ENCODE measurements around the gene ARRB1. TPM values are rescaled to one million over a fixed set of nuclear protein-coding genes. Genes with fewer than 3 reads are reported as not detected.
"Not testable (repeated sequence)": the region's sequence is repeated elsewhere in the genome, so short reads cannot be mapped to it uniquely, and the experiment has no call there.

Gene ARRB1
- total RNA-seq, 1 donor = 33.2 TPM

- DNase-seq (ENCODE audit: low read depth) = peak; percentile 59
- no peak overlapping the region for H3K4me3 ChIP-seq (ENCODE audit: low read depth, low read length)
- TF ChIP-seq, protein P1, sequence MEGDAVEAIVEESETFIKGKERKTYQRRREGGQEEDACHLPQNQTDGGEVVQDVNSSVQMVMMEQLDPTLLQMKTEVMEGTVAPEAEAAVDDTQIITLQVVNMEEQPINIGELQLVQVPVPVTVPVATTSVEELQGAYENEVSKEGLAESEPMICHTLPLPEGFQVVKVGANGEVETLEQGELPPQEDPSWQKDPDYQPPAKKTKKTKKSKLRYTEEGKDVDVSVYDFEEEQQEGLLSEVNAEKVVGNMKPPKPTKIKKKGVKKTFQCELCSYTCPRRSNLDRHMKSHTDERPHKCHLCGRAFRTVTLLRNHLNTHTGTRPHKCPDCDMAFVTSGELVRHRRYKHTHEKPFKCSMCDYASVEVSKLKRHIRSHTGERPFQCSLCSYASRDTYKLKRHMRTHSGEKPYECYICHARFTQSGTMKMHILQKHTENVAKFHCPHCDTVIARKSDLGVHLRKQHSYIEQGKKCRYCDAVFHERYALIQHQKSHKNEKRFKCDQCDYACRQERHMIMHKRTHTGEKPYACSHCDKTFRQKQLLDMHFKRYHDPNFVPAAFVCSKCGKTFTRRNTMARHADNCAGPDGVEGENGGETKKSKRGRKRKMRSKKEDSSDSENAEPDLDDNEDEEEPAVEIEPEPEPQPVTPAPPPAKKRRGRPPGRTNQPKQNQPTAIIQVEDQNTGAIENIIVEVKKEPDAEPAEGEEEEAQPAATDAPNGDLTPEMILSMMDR (IDR thresholded peaks at IDR 0.05; ENCODE audit: insufficient read depth, low read depth, low read length) = no peak
These were observed 20.8 kb upstream of the ARRB1 start for GRCh38 chr11:75371949-75372876.

DNA sequence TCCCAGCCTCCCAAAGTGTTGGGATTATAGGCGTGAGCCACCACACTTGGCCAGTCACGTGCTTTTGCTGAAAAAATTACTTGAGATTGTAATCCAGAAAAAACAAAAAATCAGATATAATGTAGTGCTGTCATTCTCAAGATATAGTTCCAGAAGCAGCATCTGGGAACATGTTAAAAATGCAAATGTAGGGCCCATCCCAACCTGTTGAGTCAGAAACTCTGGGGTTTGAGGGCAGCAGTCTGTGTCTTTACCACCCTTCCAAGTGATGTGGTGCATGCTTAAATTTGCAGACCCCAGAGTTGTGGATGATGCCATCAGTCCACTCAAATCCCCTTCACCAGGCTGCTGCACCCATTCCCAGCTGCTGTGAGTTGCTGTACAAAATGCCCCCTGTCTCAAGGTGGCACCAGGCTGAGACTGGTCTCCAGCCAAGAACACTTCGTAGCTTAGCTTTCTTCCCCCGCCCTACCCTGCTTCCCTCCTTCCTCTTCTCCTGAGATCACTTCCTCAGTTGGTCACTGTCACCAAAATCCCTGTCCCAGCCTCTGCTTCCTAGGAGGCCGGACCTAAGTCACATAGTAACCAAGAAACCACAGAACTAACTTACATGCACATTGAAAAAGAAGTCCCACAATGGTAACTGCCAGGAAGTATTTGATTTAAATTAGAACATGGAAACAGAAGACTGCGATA, 18.2 kb upstream of the ARRB1 start:
- TF ChIP-seq, protein P1 (IDR thresholded peaks at IDR 0.05; ENCODE audit: insufficient read depth, low read depth, low read length) = no peak
- H3K4me3 ChIP-seq (ENCODE audit: low read depth, low read length) = no peak overlapping the region
- DNase-seq (ENCODE audit: low read depth) = no peak

DNA sequence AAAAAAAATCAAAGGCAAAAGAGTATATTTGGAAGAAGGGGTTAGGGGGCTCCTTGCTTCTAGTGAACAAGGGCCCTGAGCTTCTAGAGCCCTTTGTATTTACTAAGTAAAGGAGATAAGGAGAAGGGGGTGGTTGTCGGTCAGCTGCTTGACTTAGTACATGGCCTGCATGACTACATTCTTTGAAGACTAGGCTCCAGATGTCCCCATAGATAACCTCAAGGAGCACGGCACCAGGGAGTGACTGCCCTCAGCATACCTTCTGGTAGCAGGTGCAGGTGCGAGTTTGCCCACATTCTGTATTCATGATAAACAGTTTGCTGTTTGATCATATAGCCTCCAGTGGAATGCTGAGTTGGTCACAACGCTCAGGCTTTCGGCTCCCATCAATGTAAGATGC, 15.4 kb upstream of the ARRB1 start:
- not testable (repeated sequence) for H3K4me3 ChIP-seq (ENCODE audit: low read depth, low read length); DNase-seq (ENCODE audit: low read depth)

GRCh38 chr11:75365711-75366181, 14.3 kb upstream of the ARRB1 start:
- no peak overlapping the region for H3K4me3 ChIP-seq (ENCODE audit: low read depth, low read length)
- TF ChIP-seq, protein P1 (IDR thresholded peaks at IDR 0.05; ENCODE audit: insufficient read depth, low read depth, low read length) = no peak
- peak; percentile 65 for DNase-seq (ENCODE audit: low read depth)

GRCh38 chr11:75362285-75362684, 10.8 kb upstream of the ARRB1 start:
- not testable (repeated sequence) for DNase-seq (ENCODE audit: low read depth); H3K4me3 ChIP-seq (ENCODE audit: low read depth, low read length)

GRCh38 chr11:75356613-75357012, 5.2 kb upstream of the ARRB1 start:
- TF ChIP-seq, protein P1 (IDR thresholded peaks at IDR 0.05; ENCODE audit: insufficient read depth, low read depth, low read length) = no peak
- DNase-seq (ENCODE audit: low read depth) = peak; percentile 12

DNA sequence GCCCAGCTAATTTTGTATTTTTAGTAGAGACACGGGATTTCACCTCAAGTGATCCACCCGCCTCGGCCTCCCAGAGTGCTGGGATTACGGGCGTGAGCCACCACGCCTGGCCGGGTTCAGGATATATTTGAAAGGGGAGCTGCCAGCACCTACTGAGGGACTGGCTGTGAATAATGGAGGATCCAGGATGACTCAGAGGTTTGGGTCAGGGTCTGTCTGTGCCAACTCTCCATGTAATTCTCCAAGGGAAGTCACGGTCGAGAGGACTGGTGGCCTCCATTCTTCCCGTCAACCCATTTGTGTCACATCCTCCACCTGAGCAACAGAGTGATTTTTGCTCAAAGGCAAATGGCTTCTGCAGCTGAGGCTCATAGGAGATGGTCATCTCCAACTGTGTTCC, 3.6 kb upstream of the ARRB1 start:
- DNase-seq (ENCODE audit: low read depth) = no peak
- TF ChIP-seq, protein P1 (IDR thresholded peaks at IDR 0.05; ENCODE audit: insufficient read depth, low read depth, low read length) = no peak
- H3K4me3 ChIP-seq (ENCODE audit: low read depth, low read length) = no peak overlapping the region

More at GRCh38 chr11:75356613-75357012, 5.2 kb upstream of the ARRB1 start:
- no peak overlapping the region for H3K4me3 ChIP-seq (ENCODE audit: low read depth, low read length)

Measured in fibroblast of villous mesenchyme (primary cell).